Measurements from ENCODE around the gene CUTC. TPM values are rescaled to one million over a fixed set of nuclear protein-coding genes. Genes with fewer than 3 reads are reported as not detected.

CUTC gene
- total RNA-seq, 4 donors from 2014 or later: 13.4 to 21.6 (median 20.8) TPM

GRCh38 chr10:99758211-99758891, 26.3 kb downstream of the CUTC start:
- 76 to 84% methylated on average over 2 of the region's 2 CpGs for WGBS, 2 donors
- H3K4me3 ChIP-seq (ENCODE audit: low read depth, poor library complexity, severe bottlenecking): no peak overlapping the region
- no peak for DNase-seq (ENCODE audit: low spot score in 2 of 2)
- TF ChIP-seq, protein P1, sequence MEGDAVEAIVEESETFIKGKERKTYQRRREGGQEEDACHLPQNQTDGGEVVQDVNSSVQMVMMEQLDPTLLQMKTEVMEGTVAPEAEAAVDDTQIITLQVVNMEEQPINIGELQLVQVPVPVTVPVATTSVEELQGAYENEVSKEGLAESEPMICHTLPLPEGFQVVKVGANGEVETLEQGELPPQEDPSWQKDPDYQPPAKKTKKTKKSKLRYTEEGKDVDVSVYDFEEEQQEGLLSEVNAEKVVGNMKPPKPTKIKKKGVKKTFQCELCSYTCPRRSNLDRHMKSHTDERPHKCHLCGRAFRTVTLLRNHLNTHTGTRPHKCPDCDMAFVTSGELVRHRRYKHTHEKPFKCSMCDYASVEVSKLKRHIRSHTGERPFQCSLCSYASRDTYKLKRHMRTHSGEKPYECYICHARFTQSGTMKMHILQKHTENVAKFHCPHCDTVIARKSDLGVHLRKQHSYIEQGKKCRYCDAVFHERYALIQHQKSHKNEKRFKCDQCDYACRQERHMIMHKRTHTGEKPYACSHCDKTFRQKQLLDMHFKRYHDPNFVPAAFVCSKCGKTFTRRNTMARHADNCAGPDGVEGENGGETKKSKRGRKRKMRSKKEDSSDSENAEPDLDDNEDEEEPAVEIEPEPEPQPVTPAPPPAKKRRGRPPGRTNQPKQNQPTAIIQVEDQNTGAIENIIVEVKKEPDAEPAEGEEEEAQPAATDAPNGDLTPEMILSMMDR (IDR thresholded peaks at IDR 0.05): no peak
- no peak for TF ChIP-seq POLR2A (IDR thresholded peaks at IDR 0.05)
- intact Hi-C loops (cut with DNase I; ENCODE audit: low total_unique reads): no loop called here

GRCh38 chr10:99760321-99760720, 28.3 kb downstream of the CUTC start:
- intact Hi-C loops (cut with DNase I; ENCODE audit: low total_unique reads): no loop called here
- no peak overlapping the region for H3K4me3 ChIP-seq (ENCODE audit: low read depth, poor library complexity, severe bottlenecking)
- WGBS, 2 donors: 69 to 82% methylated on average over 1 of the region's 1 CpG
- no peak for DNase-seq (ENCODE audit: low spot score in 2 of 2)
- TF ChIP-seq, protein P1 (IDR thresholded peaks at IDR 0.05): no peak
- no peak for TF ChIP-seq POLR2A (IDR thresholded peaks at IDR 0.05)

- intact Hi-C loops (cut with DNase I; ENCODE audit: low total_unique reads): no loop called here
- no peak overlapping the region for H3K4me3 ChIP-seq (ENCODE audit: low read depth, poor library complexity, severe bottlenecking)
- TF ChIP-seq, protein P1 (IDR thresholded peaks at IDR 0.05): no peak
- TF ChIP-seq POLR2A (IDR thresholded peaks at IDR 0.05): no peak
- DNase-seq (ENCODE audit: low spot score in 2 of 2): no peak
These were observed 29.3 kb downstream of the CUTC start for GRCh38 chr10:99761365-99761764.

GRCh38 chr10:99765672-99766301, 33.8 kb downstream of the CUTC start:
- intact Hi-C loops (cut with DNase I; ENCODE audit: low total_unique reads): no loop called here
- TF ChIP-seq, protein P1 (IDR thresholded peaks at IDR 0.05): no peak
- no peak for TF ChIP-seq POLR2A (IDR thresholded peaks at IDR 0.05)
- DNase-seq (ENCODE audit: low spot score in 2 of 2): no peak
- 41 to 48% methylated on average over 4 of the region's 4 CpGs for WGBS, 2 donors
- no peak overlapping the region for H3K4me3 ChIP-seq (ENCODE audit: low read depth, poor library complexity, severe bottlenecking)

DNA sequence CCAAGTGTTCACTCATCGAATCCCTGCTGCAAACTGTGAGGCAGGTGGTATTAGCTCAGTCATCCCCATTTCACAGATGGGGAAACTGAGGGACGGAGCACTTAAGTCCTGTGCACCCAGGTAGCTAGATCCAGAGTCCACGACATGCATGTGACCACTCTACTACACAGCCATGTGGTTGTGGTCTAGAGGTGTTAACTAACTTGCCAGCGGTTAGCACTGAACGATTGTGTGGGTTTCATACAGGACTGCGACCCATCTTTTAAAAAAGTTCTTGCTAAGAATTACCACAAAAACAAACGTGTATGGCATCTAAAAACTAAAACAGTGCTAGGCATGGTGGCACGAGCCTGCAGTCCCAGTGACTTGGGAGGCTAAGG, 34.3 kb downstream of the CUTC start:
- no peak for DNase-seq (ENCODE audit: low spot score in 2 of 2)
- 67 to 68% methylated on average over 8 of the region's 8 CpGs for whole genome bisulfite sequencing, 2 donors
- H3K4me3 ChIP-seq (ENCODE audit: low read depth, poor library complexity, severe bottlenecking): no peak overlapping the region
- TF ChIP-seq POLR2A (IDR thresholded peaks at IDR 0.05): no peak
- intact Hi-C loops (cut with DNase I; ENCODE audit: low total_unique reads): no loop called here

GRCh38 chr10:99767901-99768300, 35.9 kb downstream of the CUTC start:
- H3K4me3 ChIP-seq (ENCODE audit: low read depth, poor library complexity, severe bottlenecking): no peak overlapping the region
- intact Hi-C loops (cut with DNase I; ENCODE audit: low total_unique reads): no loop called here
- TF ChIP-seq POLR2A (IDR thresholded peaks at IDR 0.05): no peak
- TF ChIP-seq, protein P1 (IDR thresholded peaks at IDR 0.05): no peak
- WGBS, 2 donors: 48 to 52% methylated on average over 5 of the region's 5 CpGs
- DNase-seq (ENCODE audit: low spot score in 2 of 2): no peak

Data from lower leg skin (tissue), 4 donors.